ENCODE measurements around the gene ARHGAP22.

Gene ARHGAP22

GRCh38 chr10:48505394-48506112, 99.3 kb downstream of the ARHGAP22 start:
- H3K27me3 Mint-ChIP-seq (ENCODE audit: low read depth, poor library complexity), result peaks cover 11% of the 10 kb centered on the region
- H3K4me1 Mint-ChIP-seq, result peaks cover 38% of the 10 kb centered on the region
- no peak for TF ChIP-seq CTCF (IDR thresholded peaks at IDR 0.05)
- no peaks in the 10 kb centered on the region for H3K9me3 Mint-ChIP-seq
- H3K36me3 Mint-ChIP-seq (ENCODE audit: low read depth), result no peaks in the 10 kb centered on the region
- H3K4me3 Mint-ChIP-seq, result no peak overlapping the region
- no peak for DNase-seq
- H3K27ac Mint-ChIP-seq, result no peak overlapping the region

- Mint-ChIP-seq H3K36me3 (ENCODE audit: low read depth) (no peaks in the 10 kb centered on the region), H3K9me3 (no peaks in the 10 kb centered on the region), H3K4me1 (peaks cover 38% of the 10 kb centered on the region), H3K27ac (no peak overlapping the region), H3K27me3 (ENCODE audit: low read depth, poor library complexity) (peaks cover 11% of the 10 kb centered on the region), H3K4me3 (no peak overlapping the region)
- DNase-seq, result no peak
- no peak for TF ChIP-seq CTCF (IDR thresholded peaks at IDR 0.05)
These were observed 100.6 kb downstream of the ARHGAP22 start for GRCh38 chr10:48504141-48504885.

- DNase-seq, result no peak
- H3K4me3 Mint-ChIP-seq, result no peak overlapping the region
- TF ChIP-seq CTCF (IDR thresholded peaks at IDR 0.05), result no peak
These were observed 101.5 kb downstream of the ARHGAP22 start for GRCh38 chr10:48503293-48503911.

GRCh38 chr10:48502791-48503190, 102.1 kb downstream of the ARHGAP22 start:
- peaks cover 38% of the 10 kb centered on the region for H3K4me1 Mint-ChIP-seq
- H3K36me3 Mint-ChIP-seq (ENCODE audit: low read depth), result no peaks in the 10 kb centered on the region
- no peak for TF ChIP-seq CTCF (IDR thresholded peaks at IDR 0.05)
- H3K27me3 Mint-ChIP-seq (ENCODE audit: low read depth, poor library complexity), result peaks cover 14% of the 10 kb centered on the region
- H3K4me3 Mint-ChIP-seq, result no peak overlapping the region
- no peaks in the 10 kb centered on the region for H3K9me3 Mint-ChIP-seq
- no peak overlapping the region for H3K27ac Mint-ChIP-seq
- DNase-seq, result no peak

More at GRCh38 chr10:48503293-48503911, 101.5 kb downstream of the ARHGAP22 start:
- Mint-ChIP-seq H3K9me3 (no peaks in the 10 kb centered on the region), H3K27me3 (ENCODE audit: low read depth, poor library complexity) (peaks cover 14% of the 10 kb centered on the region), H3K4me1 (peaks cover 38% of the 10 kb centered on the region), H3K27ac (no peak overlapping the region), H3K36me3 (ENCODE audit: low read depth) (no peaks in the 10 kb centered on the region)

- no peak overlapping the region for H3K27ac Mint-ChIP-seq
- H3K36me3 Mint-ChIP-seq (ENCODE audit: low read depth), result no peaks in the 10 kb centered on the region
- peaks cover 13% of the 10 kb centered on the region for H3K27me3 Mint-ChIP-seq (ENCODE audit: low read depth, poor library complexity)
- H3K4me3 Mint-ChIP-seq, result no peak overlapping the region
- no peak for DNase-seq
- H3K9me3 Mint-ChIP-seq, result no peaks in the 10 kb centered on the region
- TF ChIP-seq CTCF (IDR thresholded peaks at IDR 0.05), result no peak
- peaks cover 37% of the 10 kb centered on the region for H3K4me1 Mint-ChIP-seq
These were observed 102.8 kb downstream of the ARHGAP22 start for GRCh38 chr10:48501787-48502771.
